Epithelial cell of prostate (primary cell): Measurements from ENCODE around the gene DAGLA.
"Not testable (repeated sequence)": the region's sequence is repeated elsewhere in the genome, so short reads cannot be mapped to it uniquely, and the experiment has no call there.

Source experiments
- DNase-seq: peaks from one replicate; pipeline ENCODE4 v3.0.0-alpha.2; 2011; ENCODE audit warnings: low read depth, low spot score
- H3K27ac ChIP-seq: fragments of 450-650 bp; 2 replicates; pipeline ENCODE4 v1.5.1; 2017; ENCODE audit warnings: mild to moderate bottlenecking

The DAGLA gene

DNA sequence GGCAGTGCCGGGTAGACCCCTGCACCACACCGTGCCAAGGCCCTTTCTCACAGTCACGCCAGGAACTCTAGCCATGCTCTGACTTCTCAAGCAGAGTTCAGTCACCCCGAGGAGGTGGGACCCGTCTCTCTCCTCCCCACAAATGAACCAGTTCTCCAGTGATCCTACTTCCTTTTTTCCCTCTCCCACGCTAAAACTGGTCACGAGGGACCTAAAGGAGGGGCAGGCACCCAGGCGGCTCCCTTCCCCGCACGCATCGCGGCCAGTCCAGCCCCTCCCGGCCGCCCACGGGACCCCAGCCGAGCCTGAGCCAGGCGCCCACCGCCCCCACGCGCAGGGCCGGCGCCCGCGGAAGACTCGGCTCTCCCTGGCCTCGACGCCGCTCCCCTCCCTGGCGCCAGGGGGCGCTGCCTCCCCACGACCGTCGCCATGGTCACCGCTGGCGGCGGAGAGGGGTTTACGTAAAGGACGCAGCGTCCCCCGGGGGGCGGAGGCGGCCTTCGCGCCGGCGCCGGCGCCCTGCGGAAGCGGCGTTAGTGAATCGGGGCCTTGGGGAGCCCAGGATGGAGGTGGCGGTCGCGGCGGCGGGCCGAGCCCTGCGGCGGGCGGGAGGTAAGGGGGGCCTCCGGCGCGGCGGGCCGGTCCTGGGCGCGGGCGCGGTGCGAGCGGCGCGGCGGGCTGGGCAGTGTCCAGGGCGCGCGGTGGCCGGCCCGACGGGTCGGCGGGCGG, at the start of gene DAGLA:
DAGLA (plus strand) TSS at position 499 of the 729 bp plus-strand sequence. CDS start 39,765 bp downstream, outside the sequence.
- H3K27ac ChIP-seq = no peak within 1 kb of the TSS
- DNase-seq = no peak

GRCh38 chr11:61632096-61632495, 48.1 kb upstream of the DAGLA start:
- DNase-seq = no peak
- H3K27ac ChIP-seq = no peak overlapping the region

DNA sequence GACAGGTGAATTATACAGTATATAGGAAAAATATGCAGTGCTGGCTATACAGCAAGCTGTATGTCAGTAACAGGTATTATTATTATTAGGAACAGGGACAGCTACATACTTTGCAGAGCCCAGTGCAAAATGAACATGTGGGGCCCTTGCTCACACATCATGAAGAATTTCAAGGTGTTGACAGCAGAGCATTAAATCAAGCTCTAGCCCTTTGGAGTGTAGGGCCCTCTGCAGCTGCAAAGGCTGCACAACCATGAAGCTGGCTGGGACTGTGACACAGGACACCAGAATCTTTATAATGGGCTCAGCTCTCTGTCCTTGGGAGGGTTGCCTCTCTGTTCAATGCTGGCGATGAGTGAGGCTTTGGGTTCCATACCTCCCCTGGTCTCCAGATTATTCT, 44.9 kb upstream of the DAGLA start:
- no peak for DNase-seq
- no peak overlapping the region for H3K27ac ChIP-seq

GRCh38 chr11:61635787-61636186, 44.4 kb upstream of the DAGLA start:
- DNase-seq = no peak

DNA sequence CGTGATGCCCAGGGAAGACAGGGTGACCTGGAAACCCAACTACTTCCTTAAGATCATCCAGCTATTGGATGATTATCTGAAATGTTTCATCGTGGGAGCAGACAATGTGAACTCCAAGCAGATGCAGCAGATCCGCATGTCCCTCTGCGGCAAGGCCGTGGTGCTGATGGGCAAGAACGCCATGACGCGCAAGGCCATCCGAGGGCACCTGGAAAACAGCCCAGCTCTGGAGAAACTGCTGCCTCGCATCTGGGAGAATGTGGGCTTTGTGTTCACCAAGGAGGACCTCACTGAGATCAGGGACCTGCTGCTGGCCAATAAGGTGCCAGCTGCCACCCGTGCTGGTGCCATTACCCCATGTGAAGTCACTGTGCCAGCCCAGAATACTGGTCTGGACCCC, 43.5 kb upstream of the DAGLA start:
- no peak overlapping the region for H3K27ac ChIP-seq
- no peak for DNase-seq

More at GRCh38 chr11:61635787-61636186, 44.4 kb upstream of the DAGLA start:
- no peak overlapping the region for H3K27ac ChIP-seq

GRCh38 chr11:61637277-61637676, 42.9 kb upstream of the DAGLA start:
- no peak for DNase-seq
- H3K27ac ChIP-seq = no peak overlapping the region

DNA sequence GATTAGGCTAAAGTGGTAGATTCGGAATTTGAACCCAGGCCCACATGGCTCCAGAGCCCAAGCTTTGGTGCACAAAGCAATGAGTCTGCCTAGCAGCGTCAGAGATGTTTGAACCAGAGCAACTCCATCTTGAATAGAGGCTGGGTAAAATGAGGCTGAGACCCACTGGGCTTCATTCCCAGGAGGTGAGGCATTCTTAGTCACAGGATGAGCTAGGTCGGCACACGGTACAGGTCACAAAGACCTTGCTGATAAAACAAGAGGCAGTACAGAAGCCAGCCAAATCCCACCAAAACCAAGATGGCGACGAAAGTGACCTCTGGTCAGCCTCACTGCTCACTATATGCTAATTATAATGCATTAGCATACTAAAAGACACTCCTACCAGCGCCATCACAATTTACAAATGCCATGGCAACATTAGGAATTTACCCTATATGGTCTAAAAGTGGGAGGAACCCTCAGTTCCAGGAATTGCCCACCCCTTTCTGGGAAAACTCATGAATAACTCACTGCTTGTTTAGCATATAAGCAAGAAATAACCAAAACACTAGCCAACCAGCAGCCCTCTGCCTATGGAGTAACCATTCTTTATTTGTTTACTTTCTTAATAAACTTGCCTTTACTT, 40.3 kb upstream of the DAGLA start:
- DNase-seq = no peak
- no peak overlapping the region for H3K27ac ChIP-seq

GRCh38 chr11:61642162-61642561, 38.0 kb upstream of the DAGLA start:
- no peak overlapping the region for H3K27ac ChIP-seq
- no peak for DNase-seq

DNA sequence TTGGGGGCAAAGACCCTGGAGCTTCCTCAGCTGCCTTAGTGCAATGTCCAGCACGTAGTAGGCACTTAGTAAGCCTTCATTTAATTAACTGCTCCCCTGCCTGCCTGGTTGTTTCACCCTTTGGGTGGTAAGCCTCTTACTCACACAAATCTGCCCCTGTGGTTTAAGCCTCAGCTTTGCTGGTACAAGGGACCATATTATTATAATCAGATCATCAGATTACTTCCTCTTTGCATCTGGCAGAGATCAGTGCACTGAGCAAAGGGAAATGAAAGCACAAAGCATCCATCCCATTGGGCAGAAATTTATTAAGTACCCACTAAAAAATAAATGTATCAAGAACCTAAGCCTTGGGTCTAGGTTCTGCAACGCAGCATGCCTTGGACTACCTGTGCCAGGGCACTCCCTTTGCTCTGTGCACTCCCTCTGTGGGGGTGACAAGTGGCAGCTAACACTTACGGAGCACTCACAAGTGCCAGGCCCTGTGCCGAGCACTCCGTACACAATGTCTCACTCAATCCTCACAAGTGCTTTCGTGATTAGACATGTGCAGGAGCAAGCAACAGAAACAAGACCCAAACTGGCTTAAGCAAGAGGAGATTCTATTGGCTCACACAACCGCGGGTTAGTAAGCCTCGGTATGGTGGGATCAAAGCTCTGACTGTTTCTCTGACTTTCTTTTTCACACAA, 34.9 kb upstream of the DAGLA start:
- no peak for DNase-seq
- no peak overlapping the region for H3K27ac ChIP-seq

- H3K27ac ChIP-seq = no peak overlapping the region
- no peak for DNase-seq
These were observed 32.7 kb upstream of the DAGLA start for GRCh38 chr11:61647529-61647928.

DNA sequence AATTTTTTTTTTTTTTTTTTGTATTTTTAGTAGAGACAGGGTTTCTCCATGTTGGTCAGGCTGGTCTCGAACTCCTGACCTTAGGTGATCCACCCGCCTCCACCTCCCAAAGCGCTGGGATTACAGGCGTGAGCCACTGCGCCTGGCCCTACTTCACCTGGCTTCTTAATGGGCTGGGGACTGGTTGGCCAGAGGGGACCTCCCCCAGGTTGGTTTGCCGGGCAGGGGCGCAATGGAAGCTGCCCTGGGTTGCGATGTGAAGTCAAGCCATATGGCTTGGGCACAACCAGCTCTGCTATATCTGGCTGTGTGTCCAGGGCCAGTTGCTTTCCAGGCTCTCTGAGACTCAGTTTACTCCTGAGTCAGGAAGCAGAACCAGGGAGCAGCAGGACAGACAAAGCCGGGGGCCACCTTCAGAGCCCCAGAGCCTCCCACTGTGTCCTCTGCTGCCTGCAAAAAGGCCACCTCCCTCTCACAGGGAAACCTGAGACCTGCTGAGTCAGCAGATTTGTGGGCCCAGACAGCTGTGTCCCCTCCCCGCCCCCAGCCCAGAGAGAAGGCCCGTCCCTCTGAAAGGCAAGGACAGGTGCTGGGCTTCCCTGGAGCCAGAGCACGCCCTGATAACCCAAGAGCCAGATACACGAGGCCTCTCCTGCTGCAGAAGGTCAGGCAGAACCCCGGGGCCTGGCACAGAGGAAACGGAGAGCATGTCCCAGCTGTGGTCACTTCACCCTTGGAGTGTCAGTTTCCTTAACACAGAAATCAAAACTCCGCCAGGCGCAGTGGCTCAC, 29.2 kb upstream of the DAGLA start:
- no peak overlapping the region for H3K27ac ChIP-seq
- DNase-seq = no peak

- no peak for DNase-seq
- H3K27ac ChIP-seq = no peak overlapping the region
These were observed 28.1 kb upstream of the DAGLA start for GRCh38 chr11:61652135-61652534.

- DNase-seq = no peak
- no peak overlapping the region for H3K27ac ChIP-seq
These were observed 25.8 kb upstream of the DAGLA start for GRCh38 chr11:61654397-61654829.

GRCh38 chr11:61655266-61656159, 24.7 kb upstream of the DAGLA start:
- H3K27ac ChIP-seq, DNase-seq: not testable (repeated sequence)

GRCh38 chr11:61656347-61657077, 23.7 kb upstream of the DAGLA start:
- H3K27ac ChIP-seq = no peak overlapping the region
- no peak for DNase-seq

- no peak overlapping the region for H3K27ac ChIP-seq
- DNase-seq = no peak
These were observed 22.5 kb upstream of the DAGLA start for GRCh38 chr11:61657566-61658290.

GRCh38 chr11:61659413-61660196, 20.6 kb upstream of the DAGLA start:
- H3K27ac ChIP-seq = no peak overlapping the region
- DNase-seq = no peak
